HG03175 (cell line): ENCODE measurements around the gene CCDC78.
A peak's percentile ranks its signal among the peaks of the same experiment; 100 is the strongest.

ENCODE experiments used
- ATAC-seq: cut with Tn5 transposase; IDR thresholded peaks from one replicate; pipeline ENCODE4 v1.9.1; 2021; ENCODE audit warnings: mild to moderate bottlenecking, moderate library complexity; ENCODE audit not compliant: unreplicated experiment

CCDC78 gene

DNA sequence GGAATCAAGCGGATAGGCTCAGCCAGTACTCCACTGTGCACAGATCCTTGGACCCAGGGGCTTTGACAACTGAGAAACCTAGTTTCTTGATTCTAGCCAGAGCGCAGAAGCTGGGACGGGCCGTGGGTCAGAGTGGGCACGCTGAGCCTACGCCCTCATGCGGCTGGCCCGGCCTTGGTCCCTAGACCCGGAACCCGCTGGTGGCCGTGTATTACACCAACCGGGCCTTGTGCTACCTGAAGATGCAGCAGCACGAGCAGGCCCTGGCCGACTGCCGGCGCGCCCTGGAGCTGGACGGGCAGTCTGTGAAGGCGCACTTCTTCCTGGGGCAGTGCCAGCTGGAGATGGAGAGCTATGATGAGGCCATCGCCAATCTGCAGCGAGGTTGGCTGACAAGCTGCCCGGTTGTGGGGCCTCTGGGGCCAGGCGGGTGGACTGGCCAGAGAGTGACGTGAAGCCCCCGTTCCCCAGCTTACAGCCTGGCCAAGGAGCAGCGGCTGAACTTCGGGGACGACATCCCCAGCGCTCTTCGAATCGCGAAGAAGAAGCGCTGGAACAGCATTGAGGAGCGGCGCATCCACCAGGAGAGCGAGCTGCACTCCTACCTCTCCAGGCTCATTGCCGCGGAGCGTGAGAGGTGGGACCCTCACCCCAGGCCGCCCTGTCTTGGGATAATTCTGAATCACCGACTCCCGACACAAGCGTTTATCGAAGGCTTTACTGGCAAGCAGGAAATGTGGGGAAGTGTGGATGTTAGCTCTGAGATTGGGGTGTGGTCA lies 45.1 kb downstream of the CCDC78 start:
- no peak for ATAC-seq

DNA sequence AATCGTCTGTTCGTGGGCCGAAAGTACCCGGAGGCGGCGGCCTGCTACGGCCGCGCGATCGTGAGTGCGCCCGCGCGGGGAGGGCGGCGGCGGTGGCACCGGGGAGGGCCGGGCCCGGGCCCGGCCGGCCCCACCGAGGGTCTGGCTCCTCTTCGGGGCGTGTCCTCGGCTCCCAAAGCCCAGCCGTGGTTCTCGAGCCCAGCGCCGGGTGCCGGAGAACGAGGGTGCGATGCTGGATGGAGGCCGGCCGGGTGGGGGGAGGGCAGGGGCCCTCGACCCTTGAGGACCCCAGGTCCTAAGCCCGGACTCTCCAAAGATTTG lies 45.7 kb downstream of the CCDC78 start:
- ATAC-seq: no peak

DNA sequence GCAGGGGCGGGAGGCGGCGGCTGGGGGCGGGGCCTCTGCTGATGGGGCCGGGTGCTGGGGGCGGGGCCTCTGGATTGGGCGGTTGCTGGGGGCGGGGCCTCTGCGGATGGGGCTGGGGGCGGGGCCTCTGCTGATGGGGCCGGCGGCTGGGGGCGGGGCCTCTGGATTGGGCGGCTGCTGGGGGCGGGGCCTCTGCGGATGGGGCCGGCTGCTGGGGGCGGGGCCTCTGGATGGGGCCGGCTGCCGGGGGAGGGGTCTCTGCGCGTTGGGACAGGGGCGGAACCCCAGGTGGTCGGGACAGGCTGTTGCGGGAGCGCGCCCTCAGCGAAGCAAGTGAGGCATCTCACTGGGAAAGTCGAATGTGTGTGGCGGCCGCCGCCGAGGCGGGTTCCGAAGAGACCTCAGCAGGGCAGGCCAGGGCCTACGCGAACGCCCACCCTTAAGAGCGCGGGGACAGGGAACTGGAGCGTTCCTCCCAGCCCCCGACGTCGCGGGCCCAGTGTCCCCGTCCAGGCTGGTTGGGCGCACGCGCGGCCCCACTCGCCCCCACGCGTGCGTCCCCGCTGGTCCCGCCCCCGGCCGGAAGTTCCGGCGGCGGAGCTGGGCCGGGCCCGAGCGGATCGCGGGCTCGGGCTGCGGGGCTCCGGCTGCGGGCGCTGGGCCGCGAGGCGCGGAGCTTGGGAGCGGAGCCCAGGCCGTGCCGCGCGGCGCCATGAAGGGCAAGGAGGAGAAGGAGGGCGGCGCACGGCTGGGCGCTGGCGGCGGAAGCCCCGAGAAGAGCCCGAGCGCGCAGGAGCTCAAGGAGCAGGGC lies 46.2 kb downstream of the CCDC78 start, which contains the start of gene STUB1:
TSS of gene STUB1 (plus strand) at position 597 of the 811 bp plus-strand sequence. CDS start at position 713, 116 bp downstream.
- peak; percentile 40 for ATAC-seq

DNA sequence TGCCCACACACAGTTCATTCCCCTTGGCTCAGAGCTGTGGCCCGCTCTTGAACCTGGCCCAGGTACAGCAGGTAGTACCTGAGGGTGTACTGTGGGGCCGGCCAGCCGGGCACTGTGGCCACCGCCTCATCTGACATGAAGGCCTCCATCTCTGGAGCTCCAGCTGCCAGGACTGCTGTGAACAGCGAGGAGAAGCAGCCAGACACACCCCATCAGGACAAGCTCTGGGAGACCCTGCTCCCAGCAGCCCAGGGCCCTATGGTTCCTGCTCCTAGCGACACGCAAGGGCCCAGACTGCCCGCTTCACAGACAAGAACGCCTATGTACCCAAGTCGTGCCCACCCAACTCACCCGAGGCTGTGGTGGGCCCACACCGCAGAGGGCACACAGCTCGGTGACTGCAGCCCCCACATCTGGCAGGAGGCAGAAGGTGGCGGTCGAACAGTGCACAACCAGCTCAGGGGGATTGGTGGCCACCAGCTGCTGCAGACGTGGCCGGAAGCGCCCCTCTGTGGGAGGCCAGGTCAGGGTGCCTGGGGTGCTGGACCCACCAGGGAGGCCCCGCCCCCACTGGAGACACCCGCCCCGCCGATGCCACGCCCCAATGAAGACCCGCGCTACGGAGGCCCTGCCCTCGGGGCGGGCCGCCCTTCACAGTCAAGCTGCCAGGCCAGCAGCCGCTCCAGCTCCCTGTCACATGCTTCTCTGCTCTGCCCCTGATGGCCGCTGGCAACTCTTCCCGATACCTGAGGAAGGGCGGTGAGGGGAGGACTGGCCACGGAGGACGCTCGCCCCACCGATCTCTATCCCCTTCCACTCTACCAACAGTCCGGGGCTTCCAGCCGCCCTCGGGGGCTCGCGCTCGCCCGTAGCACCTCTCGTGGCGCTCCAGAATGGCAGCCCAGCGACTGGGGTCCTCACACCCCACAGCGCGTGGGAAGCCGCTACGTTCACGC lies 47.1 kb downstream of the CCDC78 start:
- ATAC-seq: peak; percentile 2

- ATAC-seq: no peak
Measured at GRCh38 chr16:678209-678857, 47.9 kb downstream of the CCDC78 start.

GRCh38 chr16:677316-678190 lies 48.7 kb downstream of the CCDC78 start:
- no peak for ATAC-seq

DNA sequence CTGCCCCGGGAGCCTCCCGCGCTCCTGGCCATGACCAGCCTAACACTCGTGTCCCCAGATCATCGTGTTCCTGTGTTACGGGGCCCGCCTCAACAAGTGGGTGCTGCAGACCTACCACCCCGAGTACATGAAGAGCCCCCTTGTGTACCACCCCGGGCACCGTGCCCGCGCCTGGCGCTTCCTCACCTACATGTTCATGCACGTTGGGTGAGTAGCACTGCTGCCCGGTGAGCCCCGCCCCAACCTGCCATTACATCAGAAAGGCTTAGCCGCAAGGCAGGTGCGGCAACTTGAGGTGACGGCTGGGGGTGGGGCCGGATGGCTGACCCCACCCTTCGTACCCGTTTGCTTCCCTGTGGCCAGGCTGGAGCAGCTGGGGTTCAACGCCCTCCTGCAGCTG lies 49.3 kb downstream of the CCDC78 start:
- no peak for ATAC-seq

DNA sequence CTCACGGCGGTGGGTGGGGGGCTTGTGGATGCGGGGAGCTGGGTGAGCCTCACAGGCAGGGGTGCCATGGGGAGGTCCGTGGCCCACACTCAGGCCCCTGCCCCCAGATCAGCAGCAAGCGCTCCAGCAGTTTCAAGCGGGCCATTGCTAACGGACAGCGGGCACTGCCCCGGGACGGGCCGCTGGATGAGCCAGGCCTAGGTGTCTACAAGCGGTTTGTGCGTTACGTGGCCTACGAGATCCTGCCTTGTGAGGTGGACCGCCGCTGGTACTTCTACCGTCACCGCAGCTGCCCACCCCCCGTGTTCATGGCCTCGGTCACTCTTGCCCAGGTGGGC lies 49.7 kb downstream of the CCDC78 start:
- ATAC-seq: no peak

DNA sequence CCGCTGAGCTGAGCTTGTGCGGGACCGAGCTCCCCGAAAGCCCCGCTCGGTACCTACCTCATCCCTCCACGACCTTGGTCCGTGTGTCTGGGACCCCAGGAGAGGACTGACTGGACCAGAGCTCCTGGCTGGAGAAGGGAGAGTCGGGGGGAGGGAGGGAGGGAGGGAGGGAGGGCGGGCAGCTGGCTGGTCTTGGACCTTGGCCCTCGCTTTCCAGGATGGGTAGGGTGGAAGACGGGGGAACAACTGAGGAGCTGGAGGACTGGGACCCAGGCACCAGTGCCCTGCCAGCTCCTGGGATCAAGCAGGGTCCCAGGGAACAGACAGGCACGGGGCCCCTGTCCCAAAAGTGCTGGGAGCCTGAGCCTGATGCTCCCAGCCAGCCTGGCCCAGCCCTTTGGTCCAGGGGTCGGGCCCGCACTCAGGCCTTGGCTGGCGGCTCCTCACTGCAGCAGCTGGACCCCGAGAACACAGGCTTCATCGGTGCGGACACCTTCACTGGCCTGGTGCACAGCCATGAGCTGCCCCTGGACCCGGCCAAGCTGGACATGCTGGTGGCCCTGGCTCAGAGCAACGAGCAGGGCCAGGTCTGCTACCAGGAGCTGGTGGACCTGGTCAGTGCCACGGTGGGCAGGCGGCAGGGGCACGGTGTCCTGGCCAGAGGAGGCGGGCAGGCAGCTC lies 50.2 kb downstream of the CCDC78 start:
- no peak for ATAC-seq

DNA sequence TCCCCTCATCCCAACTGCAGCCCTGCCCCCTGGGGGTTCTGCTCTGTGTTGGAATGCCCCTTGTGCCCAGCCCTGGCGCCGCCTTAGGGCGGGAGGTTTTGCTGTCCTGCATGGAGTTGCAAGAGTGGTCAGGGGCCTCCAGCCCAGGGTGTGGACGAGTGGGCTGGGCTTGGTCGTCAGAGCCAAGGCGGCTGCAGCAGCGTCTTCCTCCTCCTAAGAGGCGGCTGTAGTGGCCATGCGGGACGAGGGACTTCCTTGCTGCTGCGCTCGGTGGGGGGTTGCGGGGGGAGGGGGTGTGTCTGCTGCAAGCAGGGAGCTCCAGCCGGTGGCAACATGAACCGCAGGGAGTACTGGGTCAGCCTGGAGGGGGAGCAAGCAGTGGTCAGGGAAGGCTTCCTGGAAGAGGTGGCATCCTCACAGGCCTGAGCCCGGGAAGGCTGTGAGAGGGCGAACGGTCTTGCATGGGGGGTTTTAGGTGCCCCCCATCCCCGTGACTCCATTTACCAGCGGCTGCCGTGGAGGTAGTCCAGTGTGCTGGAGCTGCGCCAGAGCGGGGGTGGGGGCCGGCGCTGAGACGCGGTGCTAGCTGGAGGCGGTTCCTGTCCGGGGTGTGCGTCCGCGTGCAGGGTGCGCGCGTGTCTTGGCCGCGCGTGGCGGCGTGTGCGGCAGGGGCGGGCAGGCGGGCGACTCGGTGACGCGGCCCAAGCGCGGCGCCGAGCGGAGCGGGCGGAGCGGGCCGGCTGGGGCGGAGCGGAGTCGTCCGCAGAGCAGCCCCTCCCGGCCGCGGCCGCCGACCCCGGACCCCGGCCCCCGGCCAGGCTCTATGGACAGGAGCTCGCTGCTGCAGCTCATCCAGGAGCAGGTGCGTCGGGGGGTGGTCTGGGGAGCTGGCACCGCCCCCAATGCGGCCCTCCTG lies 51.0 kb downstream of the CCDC78 start, which contains the start of gene RHBDL1:
TSS of gene RHBDL1 (plus strand) at position 704 of the 916 bp plus-strand sequence. CDS start at position 824, 120 bp downstream.
- no peak for ATAC-seq

DNA sequence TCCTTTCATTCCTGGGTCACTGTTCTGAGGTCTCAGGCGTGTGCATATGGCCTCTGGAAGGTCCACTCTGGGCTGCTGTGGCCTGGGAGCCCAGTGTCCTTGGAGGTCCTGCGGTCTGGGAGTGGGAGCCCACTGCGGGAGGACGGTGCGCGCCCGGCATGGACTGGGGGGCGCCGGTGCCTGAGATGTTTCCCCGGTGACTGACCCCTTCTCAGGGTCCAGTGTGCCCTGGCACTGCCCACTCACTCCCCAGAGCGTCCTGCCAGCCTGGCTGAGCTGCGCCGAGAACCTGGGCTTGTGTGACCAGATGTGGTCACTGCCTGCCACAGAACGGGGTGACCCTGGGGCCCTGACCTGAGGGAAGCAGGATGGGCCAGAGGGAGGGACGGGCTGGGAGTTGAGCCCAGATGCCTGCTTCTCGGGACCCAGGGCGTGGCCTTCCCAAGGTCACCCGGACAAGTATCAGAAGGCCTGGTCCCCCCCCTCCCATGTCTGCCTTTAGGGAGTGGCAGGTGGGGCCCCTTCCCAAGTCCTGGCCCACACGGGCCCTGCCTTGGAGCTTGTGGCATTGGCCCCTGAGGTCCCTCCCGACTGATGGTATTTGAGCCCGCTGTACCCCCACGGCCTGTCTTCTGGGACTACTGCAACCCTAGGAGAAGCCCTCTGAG lies 51.9 kb downstream of the CCDC78 start:
- no peak for ATAC-seq

GRCh38 chr16:673399-673991 lies 52.7 kb downstream of the CCDC78 start:
- ATAC-seq: no peak

GRCh38 chr16:672851-673250 lies 53.4 kb downstream of the CCDC78 start:
- no peak for ATAC-seq
